A549 (cell line): ENCODE results near the gene ZNF879. TPM values are rescaled to one million over a fixed set of nuclear protein-coding genes. Genes with fewer than 3 reads are reported as not detected.

ENCODE experiments used
- ATAC-seq, 2 experiments: fragments of 200-7000 bp in 1 of 2; fragments of >200 bp in 1 of 2; cut with Nextera tagmentation in 1 of 2; cut with Tn5 transposase in 1 of 2; 3 replicates each; pipeline versions ENCODE4 v1.8.0 to v1.9.1; 2018 to 2020; ENCODE audit warnings: mild to moderate bottlenecking in 1 of 2, moderate library complexity in 1 of 2
- CTCF ChIA-PET: fragments of 300-600 bp; sonication (Branson Sonifier 250); formaldehyde crosslinking; extraction: SDS; loops from one replicate; lab custom pipeline; 2021; ENCODE audit warnings: antibody characterized with exemption, inconsistent platforms; lab: Yijun Ruan, JAX
- POLR2A ChIA-PET: fragments of 350-600 bp; formaldehyde crosslinking; extraction: SDS; loops from one replicate; lab custom pipeline; 2021; ENCODE audit warnings: antibody characterized with exemption, inconsistent platforms; lab: Yijun Ruan, JAX
- DNase-seq, 2 experiments: peaks; one replicate each; pipeline versions ENCODE4 v3.0.0 to v3.0.0-alpha.2; 2011 to 2016; ENCODE audit warnings: low read depth in 1 of 2, low spot score in 1 of 2
- FAIRE-seq: peaks from 2 replicates; lab custom pipeline; 2011; peaks lifted over from hg19 to GRCh38; lab: Jason Lieb, UNC
- H3K27ac ChIP-seq, 2 experiments: fragments of >200 bp; sonication (Bioruptor Twin); formaldehyde crosslinking; 3 replicates each; pipeline ENCODE4 v1.5.1; 2016 to 2017
- H3K4me1 ChIP-seq: fragments of >200 bp; sonication (Bioruptor Twin); formaldehyde crosslinking; 3 replicates; pipeline ENCODE4 v1.6.1; 2016
- H3K4me2 ChIP-seq: fragments of >200 bp; sonication (Bioruptor Twin); formaldehyde crosslinking; 3 replicates; pipeline ENCODE4 v1.6.1; 2016
- H3K4me3 ChIP-seq: fragments of >200 bp; sonication (Bioruptor Twin); formaldehyde crosslinking; 3 replicates; pipeline ENCODE4 v1.5.1; 2016
- H3K9me3 ChIP-seq: fragments of >200 bp; sonication (Bioruptor Twin); formaldehyde crosslinking; 3 replicates; pipeline ENCODE4 v1.6.1; 2016
- ATOH8 ChIP-seq: fragments of 250-450 bp; sonication (Bioruptor Pico); IDR thresholded peaks from 2 replicates; pipeline ENCODE4 v1.5.0; 2020; ENCODE audit warnings: low read depth, mild to moderate bottlenecking, moderate library complexity
- CBX8 ChIP-seq: fragments of 200-600 bp; sonication (generic); IDR thresholded peaks from 2 replicates; pipeline ENCODE4 v1.6.1; 2016
- E2F6 ChIP-seq: IDR thresholded peaks from 2 replicates; pipeline ENCODE4 v1.6.1; 2012; ENCODE audit warnings: low read depth, borderline replicate concordance
- EHF ChIP-seq: fragments of 250-450 bp; sonication (Bioruptor Pico); IDR thresholded peaks from 2 replicates; pipeline ENCODE4 v1.5.0; 2020; ENCODE audit warnings: mild to moderate bottlenecking
- EHMT2 ChIP-seq: fragments of 200-600 bp; sonication (generic); IDR thresholded peaks from 2 replicates; pipeline ENCODE4 v1.6.1; 2016; ENCODE audit warnings: antibody characterized with exemption, low read depth, mild to moderate bottlenecking, moderate library complexity
- FOXS1 ChIP-seq: fragments of 250-450 bp; sonication (Bioruptor Pico); IDR thresholded peaks from 2 replicates; pipeline ENCODE4 v1.5.0; 2020; ENCODE audit warnings: mild to moderate bottlenecking, moderate library complexity
- HES2 ChIP-seq: fragments of >200 bp; sonication (Bioruptor Twin); formaldehyde crosslinking; IDR thresholded peaks from 2 replicates; pipeline ENCODE4 v1.6.1; 2016
- HOXB13 ChIP-seq: fragments of 250-450 bp; sonication (Bioruptor Pico); IDR thresholded peaks from 2 replicates; pipeline ENCODE4 v1.5.0; 2020; ENCODE audit warnings: low read depth, mild to moderate bottlenecking, moderate library complexity
- JUNB ChIP-seq: fragments of >200 bp; sonication (Bioruptor Twin); formaldehyde crosslinking; IDR thresholded peaks from 2 replicates; pipeline ENCODE4 v1.6.1; 2016
- MAX ChIP-seq: IDR thresholded peaks from 2 replicates; pipeline ENCODE4 v1.6.1; 2012
- MAZ ChIP-seq: fragments of 150-350 bp; IDR thresholded peaks from 2 replicates; pipeline ENCODE4 v1.6.1; 2014; ENCODE audit warnings: antibody characterized with exemption, low read depth, low read length, borderline replicate concordance
- MYC ChIP-seq: IDR thresholded peaks from 2 replicates; pipeline ENCODE4 v1.6.1; 2012; ENCODE audit warnings: mild to moderate bottlenecking, inconsistent platforms, low read length, improper control_type of control experiment, borderline replicate concordance
- NFE2L2 ChIP-seq: fragments of 150-350 bp; conservative IDR thresholded peaks from 2 replicates; pipeline ENCODE4 v1.6.1; 2014; ENCODE audit warnings: low read length
- PHF8 ChIP-seq: fragments of 200-600 bp; sonication (generic); IDR thresholded peaks from 2 replicates; pipeline ENCODE4 v1.6.1; 2016; ENCODE audit warnings: low read depth, mild to moderate bottlenecking, antibody characterized with exemption, moderate library complexity, borderline replicate concordance
- RFX5 ChIP-seq: fragments of 450-650 bp; IDR thresholded peaks from 2 replicates; pipeline ENCODE4 v1.7.1; 2014; ENCODE audit warnings: antibody characterized with exemption, mild to moderate bottlenecking, moderate library complexity
- SMC3 ChIP-seq: fragments of >200 bp; sonication (Bioruptor Twin); formaldehyde crosslinking; IDR thresholded peaks from 3 replicates; pipeline ENCODE4 v1.6.1; 2018; ENCODE audit warnings: inconsistent platforms
- TFCP2L1 ChIP-seq: fragments of 250-450 bp; sonication (Bioruptor Pico); IDR thresholded peaks from 2 replicates; pipeline ENCODE4 v1.5.0; 2021; ENCODE audit warnings: mild to moderate bottlenecking
- TP53 ChIP-seq: fragments of 250-450 bp; sonication (Bioruptor Pico); IDR thresholded peaks from 2 replicates; pipeline ENCODE4 v1.5.0; 2021; ENCODE audit warnings: mild to moderate bottlenecking, moderate library complexity
- ZC3H11A ChIP-seq: fragments of 450-650 bp; IDR thresholded peaks from 2 replicates; pipeline ENCODE4 v1.6.1; 2014; ENCODE audit warnings: antibody characterized with exemption, mild to moderate bottlenecking
- ZFP36 ChIP-seq: fragments of 450-650 bp; IDR thresholded peaks from 2 replicates; pipeline ENCODE4 v1.6.1; 2014; ENCODE audit warnings: borderline replicate concordance; ENCODE audit not compliant: partially characterized antibody
- WGBS: methylation state at CpG from one replicate; pipeline ENCODE4 v1.1.6; 2017; ENCODE audit errors: missing lambda C conversion rate; 5-methylcytosine and 5-hydroxymethylcytosine counted together
- polyA plus RNA-seq, 4 experiments: library from polyadenylated mRNA; depleted of rRNA in 3 of 4; stranded (reverse); fragments of >200 nt; fragmentation: RNase III in 1 of 4; extraction: RNeasy Plus Mini Kit Qiagen cat#74134 plus additional on column Dnase treatment in 1 of 4; gene quantifications; 2 replicates in 3 of 4; 3 replicates in 1 of 4; pipeline ENCODE4 v1.2.3, GENCODE V29; 2011 to 2017

ZNF879 gene
- polyA plus RNA-seq, 2 of the 4 experiments (the other 2 are of a cell fraction) = 1.3 to 1.4 TPM

GRCh38 chr5:178989311-178989710 is 34.3 kb upstream of the ZNF879 start:
- TF ChIP-seq ATOH8 = no peak
- TF ChIP-seq HES2 = no peak
- no peak for TF ChIP-seq TP53 (CRISPR knock-in tag)
- TF ChIP-seq EHMT2 = no peak
- TF ChIP-seq TFCP2L1 = no peak
- no peak for TF ChIP-seq MAZ
- no peak for TF ChIP-seq NFE2L2
- no peak for TF ChIP-seq MYC
- TF ChIP-seq JUNB = no peak
- TF ChIP-seq RFX5 = no peak
- TF ChIP-seq ZC3H11A = no peak
- TF ChIP-seq E2F6 = no peak
- TF ChIP-seq HOXB13 (CRISPR knock-in tag) = no peak
- no peak for TF ChIP-seq SMC3
- TF ChIP-seq EHF (CRISPR knock-in tag) = no peak
- TF ChIP-seq MAX = no peak
- TF ChIP-seq PHF8 = no peak
- TF ChIP-seq FOXS1 (CRISPR knock-in tag) = no peak
- TF ChIP-seq, all 56 proteins: peak for 0
- Histone ChIP-seq H3K4me2 (no peak overlapping the region), H3K4me3 (no peak overlapping the region), H3K27ac (no peak overlapping the region), H3K4me1 (no peaks in the 10 kb centered on the region), H3K9me3 (peaks cover 24% of the 10 kb centered on the region)
- no peak for ATAC-seq
- POLR2A ChIA-PET = no interaction called here
- 12% methylated on average over 7 of the region's 7 CpGs for WGBS
- FAIRE-seq = no peak
- no peak for DNase-seq
- CTCF ChIA-PET = no interaction called here

- WGBS = 43% methylated on average over 4 of the region's 12 CpGs
- POLR2A ChIA-PET = no interaction called here
- no peak for TF ChIP-seq ZC3H11A
- Histone ChIP-seq H3K9me3 (peaks cover 24% of the 10 kb centered on the region), H3K4me1 (no peaks in the 10 kb centered on the region), H3K4me3 (no peak overlapping the region), H3K4me2 (no peak overlapping the region), H3K27ac (no peak overlapping the region)
- no peak for DNase-seq
- CTCF ChIA-PET = interaction anchor here (0.5 kb wide), 1 partner anchor 102 kb away, joined by 3 read pairs; no protein-coding TSS in a partner anchor
- ATAC-seq = no peak
- FAIRE-seq = no peak
Observed at GRCh38 chr5:178990491-178990890, 33.1 kb upstream of the ZNF879 start.

- ATAC-seq (no peak), DNase-seq (no peak), FAIRE-seq (no peak)
- no peak overlapping the region for H3K4me2 ChIP-seq
- no peak overlapping the region for H3K4me3 ChIP-seq
- TF ChIP-seq ZFP36 (no peak), CBX8 (no peak)
- H3K9me3 ChIP-seq = peaks cover 16% of the 10 kb centered on the region
- no peak overlapping the region for H3K27ac ChIP-seq
- 11% methylated on average over 13 of the region's 28 CpGs for WGBS
- POLR2A ChIA-PET = no interaction called here
- CTCF ChIA-PET = no interaction called here
- no peaks in the 10 kb centered on the region for H3K4me1 ChIP-seq
Observed at GRCh38 chr5:178991190-178992145, 32.1 kb upstream of the ZNF879 start.
